KMS-11 (cell line): ENCODE measurements around the gene DVL1.
A peak's percentile ranks its signal among the peaks of the same experiment; 100 is the strongest.

Experiments
- H2AFZ ChIP-seq: fragments of 200-600 bp; sonication (generic); 2 replicates; pipeline ENCODE4 v1.6.1; 2016; ENCODE audit warnings: antibody characterized with exemption, mixed run types, low read depth
- H3K27ac ChIP-seq: fragments of 200-600 bp; sonication (generic); 2 replicates; pipeline ENCODE4 v1.6.1; 2016; ENCODE audit warnings: mild to moderate bottlenecking, mixed run types
- H3K27me3 ChIP-seq: fragments of 200-600 bp; sonication (generic); 2 replicates; pipeline ENCODE4 v1.6.1; 2017; ENCODE audit warnings: mild to moderate bottlenecking, low read depth, mixed run types, moderate library complexity; ENCODE audit not compliant: insufficient read depth
- H3K36me3 ChIP-seq: fragments of 200-600 bp; sonication (generic); 2 replicates; pipeline ENCODE4 v1.6.1; 2017; ENCODE audit warnings: mild to moderate bottlenecking, mixed run types; ENCODE audit not compliant: insufficient read depth
- H3K4me1 ChIP-seq: fragments of 200-600 bp; sonication (generic); 2 replicates; pipeline ENCODE4 v1.6.1; 2016; ENCODE audit warnings: mild to moderate bottlenecking, low read depth, mixed run types; ENCODE audit not compliant: poor library complexity, severe bottlenecking
- H3K4me2 ChIP-seq: fragments of 200-600 bp; sonication (generic); 2 replicates; pipeline ENCODE4 v1.7.0; 2016; ENCODE audit warnings: mild to moderate bottlenecking, mixed run types
- H3K4me3 ChIP-seq: fragments of 200-600 bp; sonication (generic); IDR thresholded peaks from 2 replicates; pipeline ENCODE4 v1.6.1; 2017; ENCODE audit warnings: low read depth, low read length, mixed read lengths; ENCODE audit not compliant: insufficient read depth
- H3K79me2 ChIP-seq: fragments of 200-600 bp; sonication (generic); 2 replicates; pipeline ENCODE4 v1.6.1; 2016; ENCODE audit warnings: low read depth, mixed run types; ENCODE audit not compliant: insufficient read depth
- H3K9ac ChIP-seq: fragments of 200-600 bp; sonication (generic); 2 replicates; pipeline ENCODE4 v1.6.1; 2016; ENCODE audit warnings: mild to moderate bottlenecking, mixed run types
- H4K20me1 ChIP-seq: fragments of 200-600 bp; sonication (generic); 2 replicates; pipeline ENCODE4 v1.6.1; 2016; ENCODE audit warnings: mild to moderate bottlenecking, mixed run types; ENCODE audit not compliant: insufficient read depth
- TF ChIP-seq, protein P1 (sequence below): fragments of 200-600 bp; sonication (generic); conservative IDR thresholded peaks from 2 replicates; pipeline ENCODE4 v1.6.1; 2017; ENCODE audit warnings: low read depth, mild to moderate bottlenecking, antibody characterized with exemption, low read length, moderate library complexity, mixed read lengths

The DVL1 gene

DNA sequence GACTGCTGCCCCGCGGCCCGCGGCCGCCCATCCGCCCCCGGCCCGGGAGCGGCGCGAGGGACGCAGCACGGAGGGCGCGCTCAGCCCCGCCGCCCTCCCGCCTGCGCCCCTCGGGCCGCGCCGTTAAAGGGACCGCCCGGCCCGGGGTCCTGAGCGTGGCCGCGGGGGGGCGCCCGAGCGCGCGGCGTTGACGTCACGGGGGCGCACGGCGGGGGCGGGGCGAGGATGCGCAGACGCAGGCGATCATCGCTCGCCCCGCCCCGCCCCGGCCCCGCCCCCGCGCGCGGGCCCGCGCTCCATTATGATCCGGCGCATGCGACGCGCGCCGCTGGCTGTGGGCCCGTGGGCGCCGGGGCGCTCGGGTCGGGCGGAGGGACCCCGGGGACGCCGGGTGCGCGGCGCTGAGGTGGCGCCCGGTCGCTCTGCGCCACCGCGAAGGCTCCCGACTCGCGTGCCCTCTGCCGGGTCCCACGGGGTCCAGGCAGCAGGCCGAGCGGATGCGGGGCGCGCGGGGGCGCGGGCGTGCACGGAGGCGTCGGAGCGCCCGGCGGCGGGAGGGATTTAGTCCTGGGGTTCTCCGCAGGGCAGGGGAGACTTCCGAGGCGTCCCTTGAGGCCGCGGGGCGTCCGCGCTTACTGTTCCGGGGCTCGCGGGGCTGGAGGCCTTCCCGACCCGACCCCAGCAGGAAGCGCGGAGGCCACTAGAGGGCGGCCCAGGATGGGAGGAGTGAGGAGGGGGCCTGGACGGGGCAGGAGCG, at the start of gene DVL1:
Gene DVL1 (minus strand): TSS at position 163 of the 757 bp plus-strand sequence. CDS start 353 bp downstream, outside the sequence.
- Histone ChIP-seq H3K27me3 (no peaks in the 10 kb centered on the region; the same call in 1 of the 2 replicates), H2AFZ (peak within 1 kb of the TSS; percentile 59), H3K4me1 (peaks cover 17% of the 10 kb centered on the region), H3K79me2 (no peaks in the 10 kb centered on the region; the same call in 1 of the 2 replicates), H4K20me1 (no peaks in the 10 kb centered on the region), H3K36me3 (no peaks in the 10 kb centered on the region), H3K27ac (peak within 1 kb of the TSS; percentile 46), H3K9ac (peak within 1 kb of the TSS; percentile 76; the same call in 1 of the 2 replicates), H3K4me2 (peak within 1 kb of the TSS; percentile 67), H3K4me3 (peak within 1 kb of the TSS; percentile 40)
- TF ChIP-seq, protein P1, sequence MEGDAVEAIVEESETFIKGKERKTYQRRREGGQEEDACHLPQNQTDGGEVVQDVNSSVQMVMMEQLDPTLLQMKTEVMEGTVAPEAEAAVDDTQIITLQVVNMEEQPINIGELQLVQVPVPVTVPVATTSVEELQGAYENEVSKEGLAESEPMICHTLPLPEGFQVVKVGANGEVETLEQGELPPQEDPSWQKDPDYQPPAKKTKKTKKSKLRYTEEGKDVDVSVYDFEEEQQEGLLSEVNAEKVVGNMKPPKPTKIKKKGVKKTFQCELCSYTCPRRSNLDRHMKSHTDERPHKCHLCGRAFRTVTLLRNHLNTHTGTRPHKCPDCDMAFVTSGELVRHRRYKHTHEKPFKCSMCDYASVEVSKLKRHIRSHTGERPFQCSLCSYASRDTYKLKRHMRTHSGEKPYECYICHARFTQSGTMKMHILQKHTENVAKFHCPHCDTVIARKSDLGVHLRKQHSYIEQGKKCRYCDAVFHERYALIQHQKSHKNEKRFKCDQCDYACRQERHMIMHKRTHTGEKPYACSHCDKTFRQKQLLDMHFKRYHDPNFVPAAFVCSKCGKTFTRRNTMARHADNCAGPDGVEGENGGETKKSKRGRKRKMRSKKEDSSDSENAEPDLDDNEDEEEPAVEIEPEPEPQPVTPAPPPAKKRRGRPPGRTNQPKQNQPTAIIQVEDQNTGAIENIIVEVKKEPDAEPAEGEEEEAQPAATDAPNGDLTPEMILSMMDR: peak; percentile 31

DNA sequence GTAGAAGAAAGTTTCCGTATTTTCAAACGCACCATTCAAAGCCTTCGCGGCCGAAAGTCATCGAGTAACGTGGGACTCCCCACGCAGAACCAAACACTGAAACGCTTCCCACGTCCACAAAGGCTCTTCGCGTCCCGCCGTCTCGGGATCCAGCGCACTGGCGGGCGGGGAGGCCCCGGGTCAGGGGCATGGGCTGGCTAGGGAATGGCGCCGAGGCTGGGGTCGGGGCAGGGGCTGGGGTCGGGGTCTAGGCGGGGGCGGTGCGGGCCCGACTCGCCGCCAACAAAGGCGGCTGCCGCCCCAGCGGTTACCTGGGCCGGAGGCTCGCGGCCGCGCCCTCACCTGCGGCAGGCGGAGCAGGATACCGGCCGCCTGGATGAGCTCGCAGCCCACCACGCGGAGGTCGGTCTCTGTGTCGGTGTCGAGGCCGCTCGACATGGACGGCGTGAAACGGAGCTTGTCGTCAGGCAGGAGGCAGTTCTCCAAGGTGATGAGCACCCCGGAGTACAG, 49.5 kb upstream of the DVL1 start:
- H3K36me3 ChIP-seq: peaks cover 20% of the 10 kb centered on the region; the same call in 1 of the 2 replicates
- H2AFZ ChIP-seq: peak overlapping the region; percentile 70

DNA sequence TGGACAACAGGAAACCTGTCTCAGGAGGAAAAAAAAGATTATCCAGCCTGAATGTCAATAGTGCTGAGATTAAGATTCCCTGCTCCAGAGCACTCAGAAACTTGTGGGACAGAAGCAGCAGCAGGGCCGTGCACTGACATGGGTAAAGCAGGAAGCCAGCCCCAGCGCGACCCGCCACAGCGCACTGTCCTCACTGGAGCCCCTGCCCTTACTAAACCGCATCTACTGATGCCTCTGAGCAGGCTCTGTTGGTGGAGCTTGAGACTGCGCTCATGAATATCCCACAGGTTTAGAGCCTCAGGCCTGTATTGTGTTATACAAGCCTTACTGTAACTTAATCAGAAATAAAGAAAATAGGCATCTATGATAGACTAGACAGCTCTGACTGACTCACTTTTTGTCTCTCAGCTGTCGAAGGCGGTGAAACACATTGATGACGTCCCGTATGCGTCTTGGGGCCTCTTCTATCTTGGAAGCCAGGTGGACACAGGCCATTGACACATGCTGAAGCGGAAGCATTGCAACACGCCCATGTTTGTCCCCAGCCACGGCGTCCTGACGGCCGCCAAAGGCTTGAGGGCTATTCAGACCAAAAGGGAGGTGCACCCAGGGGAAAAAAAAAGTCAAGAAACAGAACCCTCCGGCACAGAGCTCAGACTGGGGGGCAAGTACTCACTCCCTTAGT, 48.8 kb upstream of the DVL1 start:
- H3K36me3 ChIP-seq: peaks cover 20% of the 10 kb centered on the region; the same call in 1 of the 2 replicates
- peaks cover 41% of the 10 kb centered on the region for H3K4me1 ChIP-seq
- no peak overlapping the region for H2AFZ ChIP-seq
- H3K4me2 ChIP-seq: peak overlapping the region; percentile 94
- TF ChIP-seq, protein P1: no peak
- no peaks in the 10 kb centered on the region for H3K27me3 ChIP-seq
- no peaks in the 10 kb centered on the region for H4K20me1 ChIP-seq
- H3K9ac ChIP-seq: peak overlapping the region; percentile 90
- peaks cover 79% of the 10 kb centered on the region for H3K79me2 ChIP-seq
- peak overlapping the region; percentile 60; the same call in 1 of the 2 replicates for H3K27ac ChIP-seq
- H3K4me3 ChIP-seq: peak overlapping the region; percentile 96

More for the DNA sequence above, 49.5 kb upstream of the DVL1 start:
- Histone ChIP-seq H3K27ac (peak overlapping the region; percentile 60), H4K20me1 (no peaks in the 10 kb centered on the region), H3K4me1 (peaks cover 41% of the 10 kb centered on the region), H3K4me3 (peak overlapping the region; percentile 96), H3K9ac (peak overlapping the region; percentile 90), H3K4me2 (peak overlapping the region; percentile 94; the same call in 1 of the 2 replicates), H3K27me3 (no peaks in the 10 kb centered on the region), H3K79me2 (peaks cover 74% of the 10 kb centered on the region)
- TF ChIP-seq, protein P1: no peak

DNA sequence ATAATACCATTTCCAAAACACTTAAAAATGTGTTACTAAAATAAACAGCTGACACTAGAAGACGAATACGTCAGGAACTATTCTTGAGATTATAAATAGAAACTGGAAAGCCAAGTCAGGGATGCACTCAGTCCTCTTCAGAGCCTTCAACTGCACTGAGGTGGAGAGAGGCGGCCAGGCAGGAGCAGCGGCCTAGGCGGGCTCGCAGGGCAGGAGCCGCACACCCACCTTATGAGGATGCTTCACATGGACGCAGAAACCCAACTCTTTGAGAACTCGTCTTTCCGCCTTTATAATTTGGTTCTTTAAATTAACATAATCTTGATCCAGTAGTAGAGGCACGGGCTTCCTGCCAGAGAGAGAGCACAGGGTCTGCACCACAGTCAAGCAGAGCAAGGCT, 45.9 kb upstream of the DVL1 start:
- H3K4me1 ChIP-seq: peaks cover 19% of the 10 kb centered on the region
- H2AFZ ChIP-seq: no peak overlapping the region
- peaks cover 68% of the 10 kb centered on the region for H3K79me2 ChIP-seq
- peaks cover 44% of the 10 kb centered on the region; the same call in 1 of the 2 replicates for H3K36me3 ChIP-seq
- H3K27me3 ChIP-seq: no peaks in the 10 kb centered on the region
- TF ChIP-seq, protein P1: no peak
- H3K4me3 ChIP-seq: no peak overlapping the region
- H3K9ac ChIP-seq: no peak overlapping the region
- no peaks in the 10 kb centered on the region for H4K20me1 ChIP-seq
- no peak overlapping the region for H3K4me2 ChIP-seq
- no peak overlapping the region for H3K27ac ChIP-seq
